NAMALWA (cell line): ENCODE measurements around the gene PLN.

Experiments
- DNase-seq: peaks from one replicate; pipeline ENCODE4 v3.0.0-alpha.2; 2015; ENCODE audit warnings: low spot score

The PLN gene

DNA sequence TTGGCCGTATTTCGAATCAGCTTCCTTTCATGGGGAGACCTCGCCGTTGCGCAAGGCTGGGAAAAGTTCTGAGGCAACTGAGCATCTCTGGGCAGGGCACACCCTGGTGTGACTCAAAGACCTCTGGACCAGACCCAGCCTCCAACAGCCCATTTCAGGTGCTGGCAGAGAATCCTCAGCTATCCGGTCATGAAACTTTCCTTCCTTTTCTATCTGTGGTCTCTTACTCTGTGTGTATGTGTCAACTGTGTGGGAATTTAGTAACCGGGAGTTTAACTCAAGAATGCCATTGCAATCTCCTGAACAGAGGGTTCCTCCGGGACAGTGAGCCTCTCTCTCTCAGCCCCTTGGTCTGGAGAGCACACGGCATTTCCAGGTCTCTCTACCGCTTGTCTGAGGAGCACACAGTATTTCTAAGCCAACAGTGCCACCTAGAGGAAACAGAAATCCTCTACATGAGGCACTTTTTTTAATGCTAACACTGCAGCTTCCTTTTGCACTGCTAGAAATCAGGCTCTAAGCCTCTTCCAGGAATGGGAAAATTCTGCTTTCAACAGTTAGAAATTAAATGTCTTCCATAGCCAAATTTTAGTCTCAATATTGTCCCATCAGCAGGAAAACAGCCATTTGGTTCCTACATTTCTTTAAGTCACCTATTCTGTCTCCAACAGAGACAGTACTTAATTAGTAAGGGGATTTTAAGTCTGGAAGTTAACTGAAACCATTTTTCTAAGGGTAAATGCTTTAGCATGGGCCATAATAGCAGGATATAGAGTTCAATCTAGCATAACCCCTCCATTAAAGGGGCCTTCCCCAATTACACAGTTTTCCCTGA, 32.7 kb downstream of the PLN start:
- peak; percentile 82 for DNase-seq

DNA sequence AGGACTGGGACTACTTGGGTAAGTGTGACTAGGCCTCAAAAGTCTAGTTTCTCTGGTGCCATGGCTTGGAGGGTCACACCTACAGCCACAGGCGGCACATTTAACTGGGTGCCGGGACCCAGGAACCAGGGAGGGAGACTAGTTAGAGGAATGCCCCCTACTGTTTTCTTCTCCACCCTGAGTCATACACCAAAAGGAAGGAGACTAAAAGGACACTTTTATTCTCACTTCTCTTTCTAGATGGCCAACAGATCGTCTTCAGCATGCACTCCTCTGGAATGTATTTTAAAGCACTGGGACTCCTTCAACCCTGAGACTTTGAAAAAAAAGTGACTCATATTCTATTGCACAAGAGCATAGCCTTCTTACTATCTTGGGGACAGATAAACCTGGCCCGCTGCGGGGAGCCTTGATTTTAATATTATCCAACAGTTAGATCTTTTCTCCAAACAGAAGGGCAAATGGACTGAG, 33.4 kb downstream of the PLN start:
- DNase-seq: no peak

DNA sequence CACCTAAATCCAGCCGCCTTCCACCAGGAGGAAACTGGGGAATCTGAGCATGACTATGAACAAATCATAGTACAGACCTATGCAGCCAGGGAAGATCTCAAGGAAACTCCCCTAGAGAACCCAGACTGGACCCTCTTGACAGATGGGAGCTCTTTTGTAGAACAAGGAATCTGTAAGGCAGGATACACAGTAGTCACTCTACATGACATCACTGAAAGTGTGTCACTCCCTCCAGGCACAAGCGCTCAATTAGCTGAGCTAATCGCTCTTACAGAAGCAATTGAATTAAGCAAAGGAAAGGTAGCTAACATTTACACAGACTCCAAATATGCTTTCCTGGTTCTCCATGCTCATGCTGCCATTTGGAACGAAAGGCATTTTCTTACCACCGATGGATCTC, 36.8 kb downstream of the PLN start:
- DNase-seq: no peak

DNA sequence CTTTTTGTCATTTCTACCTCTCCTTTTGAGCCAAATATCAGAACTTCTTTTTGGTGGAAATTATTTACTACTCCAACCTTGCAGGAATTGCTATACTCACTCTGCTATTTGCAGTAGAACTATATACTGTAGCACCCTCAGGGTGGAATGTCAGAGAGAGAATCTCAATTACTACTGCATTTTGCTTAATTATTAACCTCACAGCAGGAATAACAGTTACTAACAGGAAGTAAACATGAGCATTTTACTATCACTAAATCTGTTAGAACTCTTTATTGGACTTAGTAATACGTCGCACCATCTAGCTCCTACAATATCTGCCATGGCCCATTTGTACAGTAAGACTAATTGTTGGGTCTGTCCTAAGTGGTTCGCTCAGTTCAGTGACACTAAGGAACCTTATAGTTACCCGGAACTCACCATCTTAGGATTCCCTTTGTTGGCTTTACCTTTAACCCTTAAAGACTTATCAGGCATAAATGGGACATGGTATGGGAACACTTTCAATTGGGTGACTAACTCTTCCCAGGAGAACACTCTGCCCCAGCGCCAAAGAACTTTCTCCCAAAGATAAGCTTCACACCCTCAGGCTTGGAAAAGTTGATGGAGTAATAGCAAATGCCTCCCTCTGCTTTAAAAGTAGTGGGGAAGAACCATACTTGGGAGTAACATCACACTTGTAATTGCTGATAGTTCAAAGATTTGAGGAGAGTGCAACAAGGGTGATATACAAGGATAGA, 38.8 kb downstream of the PLN start:
- no peak for DNase-seq

DNA sequence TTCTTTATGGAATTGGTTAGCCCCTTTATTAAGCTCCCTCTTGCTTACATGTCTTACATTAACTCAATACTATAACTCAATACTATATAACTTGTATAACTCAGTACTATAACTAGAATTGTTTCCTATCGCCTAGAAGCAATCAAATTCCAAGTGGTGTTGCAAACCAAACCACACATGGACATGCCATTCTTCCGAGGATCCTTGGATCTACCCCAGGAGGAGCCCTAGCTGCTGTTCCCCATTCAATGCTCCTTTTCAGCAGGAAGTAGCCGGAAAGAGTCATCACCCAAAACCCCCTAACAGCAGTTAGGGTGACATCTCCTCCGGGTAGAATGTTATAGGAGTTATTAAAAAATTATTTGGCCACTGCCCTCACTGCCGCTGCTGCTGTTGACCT, 40.5 kb downstream of the PLN start:
- no peak for DNase-seq

DNA sequence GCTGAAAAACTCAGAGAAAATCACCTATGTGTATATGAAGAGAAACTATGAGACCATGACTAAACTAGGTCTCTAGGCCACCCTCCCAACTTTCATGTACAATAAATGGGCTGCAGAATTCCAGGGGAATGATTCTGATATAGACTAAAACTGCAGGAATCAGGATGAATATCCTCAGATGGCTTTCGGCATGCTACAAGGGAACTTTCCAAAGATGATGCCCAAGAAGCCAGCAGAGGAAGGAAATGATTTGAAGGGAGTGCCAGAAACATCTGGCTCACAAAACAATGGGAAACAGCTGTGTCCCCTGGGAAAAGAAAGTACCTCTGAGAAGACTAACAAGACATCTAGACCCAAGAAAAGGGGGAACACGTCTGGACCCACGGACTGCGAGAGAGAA, 41.1 kb downstream of the PLN start:
- no peak for DNase-seq

DNA sequence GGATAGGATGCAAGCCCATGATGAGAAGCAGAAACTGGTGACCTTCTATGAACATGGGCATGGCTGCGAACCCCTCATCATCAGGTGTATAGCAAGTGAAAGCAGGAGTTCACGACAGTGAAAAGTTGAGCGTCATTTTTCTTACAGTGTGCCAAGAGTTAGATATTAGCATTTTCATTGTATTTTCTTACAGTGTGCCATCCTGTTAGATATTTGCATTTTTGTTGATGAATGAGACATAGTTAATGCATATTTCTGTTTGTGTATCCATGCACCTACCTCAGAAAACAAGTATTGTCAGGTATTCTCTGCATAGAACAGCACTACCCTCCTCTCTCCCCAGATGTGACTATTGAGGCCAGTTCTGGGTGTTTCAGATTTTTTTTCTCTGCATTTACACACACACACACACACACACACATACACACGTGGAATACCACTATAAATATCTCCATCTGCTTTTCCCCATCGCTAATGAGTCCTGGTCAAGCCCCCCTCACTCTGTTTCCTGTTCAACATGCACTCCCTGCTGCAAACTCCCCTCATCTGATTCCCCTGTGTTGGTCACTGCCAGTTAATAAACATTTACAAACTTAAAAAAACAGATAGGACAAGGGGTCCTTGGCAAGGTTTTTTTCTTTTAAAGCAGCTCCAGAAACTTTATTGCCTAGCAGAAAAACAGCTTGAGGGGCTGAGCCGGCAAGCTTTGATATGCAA, 41.7 kb downstream of the PLN start:
- DNase-seq: no peak

DNA sequence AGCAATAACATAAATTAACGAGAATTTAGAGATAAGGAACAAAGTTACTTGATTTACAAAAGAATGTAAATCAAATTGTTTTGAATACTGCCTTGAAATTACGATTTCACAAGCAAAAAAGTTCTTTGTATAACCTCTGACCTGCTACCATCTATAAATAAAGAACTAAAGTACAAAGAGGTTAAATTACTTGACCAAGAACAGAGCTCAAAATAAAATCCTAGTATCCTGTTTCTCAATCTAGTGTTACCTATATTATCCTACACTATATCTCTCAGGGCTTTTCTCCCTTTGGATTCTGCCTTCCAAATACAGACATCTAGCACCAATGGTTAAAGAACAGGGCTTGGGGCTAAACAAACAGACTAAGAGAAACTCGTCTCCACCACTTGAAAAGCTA, 43.8 kb downstream of the PLN start:
- no peak for DNase-seq

DNA sequence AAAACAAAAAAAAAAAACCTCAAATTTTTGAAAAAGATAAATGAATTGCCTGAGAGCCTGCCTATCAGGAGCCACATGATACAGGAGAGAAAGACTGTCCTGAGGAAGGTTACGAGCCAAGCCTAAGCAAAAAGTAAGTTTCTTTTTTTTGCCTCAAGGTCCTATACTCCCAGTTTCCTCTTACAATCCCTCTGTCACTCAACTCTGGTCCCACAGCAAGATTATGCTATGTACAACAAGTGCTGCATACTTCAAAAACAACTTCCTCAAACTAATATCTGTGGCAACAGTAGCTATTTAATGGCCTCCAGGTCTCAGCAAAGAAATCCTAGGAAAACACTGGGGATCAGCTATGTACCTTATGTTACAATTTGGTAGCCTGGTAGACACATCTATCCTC, 46.8 kb downstream of the PLN start:
- no peak for DNase-seq

DNA sequence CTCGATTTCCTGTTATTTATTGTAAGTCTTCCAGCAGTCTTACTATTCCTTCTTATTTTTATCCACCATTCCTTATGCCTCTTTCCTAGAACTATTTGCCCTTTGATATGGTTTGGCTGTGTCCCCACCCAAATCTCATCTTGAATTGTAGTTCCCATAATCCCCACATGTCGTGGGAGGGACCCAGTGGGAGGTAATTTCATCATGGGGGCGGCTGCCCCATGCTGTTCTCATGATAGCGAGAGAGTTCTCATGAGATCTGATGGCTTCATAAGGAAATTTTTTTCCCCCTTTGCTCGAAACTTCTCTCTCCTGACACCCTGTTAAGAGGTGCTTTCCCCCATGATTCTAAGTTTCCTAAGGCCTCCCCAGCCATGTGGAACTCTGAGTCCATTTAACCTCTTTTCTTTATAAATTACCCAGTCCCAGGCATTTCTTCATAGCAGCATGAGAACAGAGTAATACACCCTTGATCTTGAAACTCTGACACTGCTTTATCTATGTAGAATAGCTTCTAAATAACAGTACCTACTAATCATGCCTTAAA, 48.8 kb downstream of the PLN start:
- no peak for DNase-seq

DNA sequence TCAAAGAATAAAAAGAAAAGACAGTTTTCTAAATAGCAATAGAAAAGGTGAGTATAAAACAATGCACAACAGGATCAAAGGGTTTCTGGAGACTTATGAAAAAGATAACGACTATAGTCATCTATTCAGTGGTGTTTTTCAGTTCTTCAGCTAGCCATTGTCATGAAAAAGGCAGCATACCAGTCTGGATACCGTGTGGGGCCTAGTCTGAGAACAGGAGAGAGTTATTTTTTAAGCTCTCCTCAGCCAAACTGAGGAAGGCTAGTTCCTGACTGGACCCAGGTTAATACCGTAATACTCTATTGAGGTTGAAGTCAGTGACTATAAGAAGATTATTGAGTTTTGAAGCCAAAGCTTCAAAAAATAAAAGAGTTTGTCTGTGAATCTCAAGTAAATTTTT, 49.5 kb downstream of the PLN start:
- no peak for DNase-seq

DNA sequence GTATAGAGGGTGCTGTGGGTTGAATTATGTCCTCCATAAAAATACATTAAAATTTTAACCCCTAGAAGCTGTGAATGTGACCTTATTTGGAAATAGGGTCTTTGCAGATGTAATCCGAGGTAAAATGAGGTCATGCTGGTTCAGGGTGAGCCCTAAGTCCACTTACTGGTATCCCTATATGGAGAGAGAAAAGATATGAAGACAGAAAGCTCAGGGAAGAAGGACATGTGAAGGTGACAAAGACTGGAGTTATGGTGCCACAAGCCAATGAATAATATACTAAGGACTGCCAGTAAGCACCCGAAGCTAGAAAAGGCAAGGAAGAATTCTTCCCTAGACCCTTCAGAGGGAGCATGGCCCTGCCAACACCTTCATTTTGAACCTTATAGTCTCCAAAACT, 50.2 kb downstream of the PLN start:
- no peak for DNase-seq

DNA sequence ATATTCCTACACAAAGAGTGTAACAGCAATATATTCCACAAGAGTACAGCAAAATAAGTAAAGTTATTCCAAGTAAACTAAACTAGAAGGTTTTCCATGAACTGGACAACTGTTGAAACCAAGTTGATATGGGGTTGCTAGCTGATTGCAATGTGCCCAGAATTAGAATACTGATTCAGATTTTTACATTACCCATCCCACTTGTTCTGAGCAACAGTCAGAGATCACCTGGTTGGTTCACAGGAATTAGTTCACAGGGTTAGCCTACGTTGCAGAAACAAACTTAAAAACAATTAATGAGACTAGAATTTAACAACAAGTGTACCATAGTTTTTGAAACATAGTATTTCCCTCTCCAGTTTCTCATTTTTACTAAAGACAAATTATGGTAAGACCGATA, 54.2 kb downstream of the PLN start:
- no peak for DNase-seq

DNA sequence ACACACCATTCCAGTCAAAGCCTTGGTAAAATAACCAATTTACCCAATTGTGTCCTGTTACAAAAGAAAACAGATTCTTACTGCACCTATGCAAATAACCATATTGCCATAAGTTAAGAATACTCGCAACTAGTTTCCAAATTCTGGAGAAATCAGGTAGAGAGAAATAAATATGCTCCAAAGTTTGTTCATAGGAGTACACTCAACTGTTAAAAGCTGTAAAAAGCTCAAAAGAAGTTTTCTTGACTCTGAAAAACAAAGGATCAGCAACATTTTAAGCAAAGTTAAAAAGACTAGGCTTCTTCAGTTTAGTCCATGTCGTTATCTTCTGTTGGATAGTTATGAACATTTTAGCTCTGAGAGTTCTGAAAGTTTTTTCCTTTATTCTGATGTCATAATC, 55.3 kb downstream of the PLN start:
- DNase-seq: no peak

DNA sequence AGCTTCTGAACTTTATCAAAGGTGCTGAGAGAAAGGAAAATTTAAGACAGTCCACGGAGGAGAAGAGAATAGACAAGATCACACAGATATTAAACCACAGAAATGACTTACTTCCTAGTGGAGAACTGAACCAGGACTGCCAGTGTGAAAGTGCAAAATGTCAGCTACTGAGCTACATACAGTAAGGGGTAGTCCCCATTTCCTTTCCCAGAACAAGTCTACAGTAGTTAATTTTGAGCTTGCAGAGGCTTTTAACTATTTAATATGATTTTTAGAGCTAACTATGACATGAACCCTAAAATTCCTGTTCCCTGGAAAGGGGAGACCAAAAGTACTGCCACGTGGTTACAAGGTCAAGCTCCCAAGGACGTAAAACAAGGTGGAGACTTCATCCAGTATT, 58.2 kb downstream of the PLN start:
- no peak for DNase-seq

DNA sequence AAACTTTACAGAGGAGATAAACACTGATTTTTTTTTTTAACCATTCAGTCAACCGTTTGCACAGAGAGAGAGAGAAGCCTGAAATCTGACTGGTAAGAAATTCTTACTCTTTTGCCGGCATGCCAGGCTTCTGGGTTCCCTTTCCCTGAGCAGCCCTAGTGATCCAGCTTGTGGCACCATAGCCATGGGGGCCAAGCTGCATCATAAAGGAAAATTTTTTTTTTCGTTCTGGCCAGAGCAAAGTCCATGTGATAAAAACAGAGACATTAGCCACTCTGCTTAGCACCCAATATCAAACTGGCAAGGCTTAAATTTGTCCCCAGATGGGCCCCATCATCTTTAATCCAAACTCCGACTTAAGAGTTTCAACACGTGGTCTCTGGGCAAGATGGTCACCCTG, 58.8 kb downstream of the PLN start:
- DNase-seq: no peak
